ENCODE measurements around the gene GTF3C2. TPM values are rescaled to one million over a fixed set of nuclear protein-coding genes. Genes with fewer than 3 reads are reported as not detected.

Gene GTF3C2
- total and polyA plus RNA-seq, 9 of the 15 experiments (the other 6 are each of a cell fraction or from before 2014, with no cell fraction given): 35.5 to 96.8 (median 53.0) TPM

GRCh38 chr2:27322766-27323595, 33.6 kb downstream of the GTF3C2 start, which contains the start of gene MPV17 (continued):
- TF ChIP-seq ZNF778 (CRISPR knock-in tag; IDR thresholded peaks at IDR 0.05) (no peak), TFAP4 (CRISPR knock-in tag; IDR thresholded peaks at IDR 0.05; ENCODE audit: borderline replicate concordance) (peak; percentile 90), BACH1 (tag; IDR thresholded peaks at IDR 0.05) (peak; percentile 61; the same call in 1 of the 2 replicates), RBM22 (IDR thresholded peaks at IDR 0.05; ENCODE audit: low read depth, low read length, poor library complexity, severe bottlenecking) (peak; percentile 9), GTF2E2 (tag; IDR thresholded peaks at IDR 0.05) (peak; percentile 92), ZBTB17 (CRISPR knock-in tag; IDR thresholded peaks at IDR 0.05) (peak; percentile 46; the same call in 1 of the 2 replicates), ZKSCAN1 (IDR thresholded peaks at IDR 0.05; ENCODE audit: low read depth, low read length) (peak; percentile 47; the same call in 1 of the 2 replicates), TBP (optimal IDR thresholded peaks at IDR 0.05; ENCODE audit: low read depth, low read length) (peak; percentile 80), TOE1 (IDR thresholded peaks at IDR 0.05; ENCODE audit: borderline replicate concordance) (peak; percentile 85), TOE1 (CRISPR knock-in tag; IDR thresholded peaks at IDR 0.05; ENCODE audit: borderline replicate concordance, low read depth) (no peak), ZNF239 (CRISPR knock-in tag; IDR thresholded peaks at IDR 0.05) (peak; percentile 17; the same call in 1 of the 2 replicates), NR4A1 (CRISPR knock-in tag; IDR thresholded peaks at IDR 0.05) (0 out of 2 replicates have a peak, but pooled peaks have one; percentile 5), NR4A1 (tag; IDR thresholded peaks at IDR 0.05) (no peak), MNT (conservative IDR thresholded peaks at IDR 0.05) (peak; percentile 86 to 94), NFIC (IDR thresholded peaks at IDR 0.05) (peak; percentile 28; the same call in 1 of the 2 replicates), TAF9B (IDR thresholded peaks at IDR 0.05; ENCODE audit: partially characterized antibody) (peak; percentile 86), ZNF639 (CRISPR knock-in tag; conservative IDR thresholded peaks at IDR 0.05 in 1 of 2, IDR thresholded peaks at IDR 0.05 in 1 of 2) (0 out of 4 replicates have a peak, but pooled peaks of 1 of the 2 experiments have one; percentile 28), USF2 (CRISPR knock-in tag; IDR thresholded peaks at IDR 0.05) (peak; percentile 95), JUNB (CRISPR knock-in tag; conservative IDR thresholded peaks at IDR 0.05) (no peak), ZZZ3 (IDR thresholded peaks at IDR 0.05) (peak; percentile 68; the same call in 1 of the 2 replicates), KDM1A (IDR thresholded peaks at IDR 0.05) (no peak)
- TF ChIP-seq, protein P1, sequence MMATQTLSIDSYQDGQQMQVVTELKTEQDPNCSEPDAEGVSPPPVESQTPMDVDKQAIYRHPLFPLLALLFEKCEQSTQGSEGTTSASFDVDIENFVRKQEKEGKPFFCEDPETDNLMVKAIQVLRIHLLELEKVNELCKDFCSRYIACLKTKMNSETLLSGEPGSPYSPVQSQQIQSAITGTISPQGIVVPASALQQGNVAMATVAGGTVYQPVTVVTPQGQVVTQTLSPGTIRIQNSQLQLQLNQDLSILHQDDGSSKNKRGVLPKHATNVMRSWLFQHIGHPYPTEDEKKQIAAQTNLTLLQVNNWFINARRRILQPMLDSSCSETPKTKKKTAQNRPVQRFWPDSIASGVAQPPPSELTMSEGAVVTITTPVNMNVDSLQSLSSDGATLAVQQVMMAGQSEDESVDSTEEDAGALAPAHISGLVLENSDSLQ (IDR thresholded peaks at IDR 0.05): peak; percentile 95
